Measurements from ENCODE around the gene HEY2.
"Not testable (repeated sequence)": the region's sequence is repeated elsewhere in the genome, so short reads cannot be mapped to it uniquely, and the experiment has no call there.

HEY2 gene

DNA sequence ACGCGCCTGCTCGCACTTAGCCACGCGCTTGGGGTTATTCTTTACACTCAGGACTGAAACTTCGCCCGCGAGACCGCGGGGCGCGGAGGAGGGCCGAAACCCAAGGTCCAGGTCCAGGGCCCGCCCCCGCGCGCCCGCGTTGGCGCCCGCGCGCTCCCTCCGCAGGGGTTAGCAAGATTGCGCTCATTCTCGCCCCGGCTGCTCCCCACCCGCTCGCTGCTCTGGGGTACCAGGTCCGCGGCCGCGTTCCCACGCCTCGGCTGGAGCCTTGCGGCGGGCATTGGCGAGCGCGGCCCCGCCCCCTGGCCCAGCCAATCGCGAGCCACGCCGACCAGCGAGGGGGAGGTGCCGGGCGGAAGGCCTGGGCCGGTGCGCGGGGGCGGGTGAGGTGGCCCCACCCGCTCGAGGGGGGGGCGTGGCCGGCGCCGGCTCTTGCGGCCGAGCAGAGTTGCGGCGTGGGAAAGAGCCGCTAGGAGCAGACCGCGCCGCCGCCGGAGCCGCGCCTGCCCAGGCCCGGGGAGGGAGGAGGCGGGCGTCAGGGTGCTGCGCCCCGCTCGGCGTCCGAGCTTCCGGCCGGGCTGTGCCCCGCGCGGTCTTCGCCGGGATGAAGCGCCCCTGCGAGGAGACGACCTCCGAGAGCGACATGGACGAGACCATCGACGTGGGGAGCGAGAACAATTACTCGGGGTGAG, at the start of gene HEY2:
TSS of gene HEY2 (plus strand) at position 460 of the 692 bp plus-strand sequence. CDS start at position 605, 145 bp downstream.
- DNase-seq = peak; percentile 39 to 46

DNA sequence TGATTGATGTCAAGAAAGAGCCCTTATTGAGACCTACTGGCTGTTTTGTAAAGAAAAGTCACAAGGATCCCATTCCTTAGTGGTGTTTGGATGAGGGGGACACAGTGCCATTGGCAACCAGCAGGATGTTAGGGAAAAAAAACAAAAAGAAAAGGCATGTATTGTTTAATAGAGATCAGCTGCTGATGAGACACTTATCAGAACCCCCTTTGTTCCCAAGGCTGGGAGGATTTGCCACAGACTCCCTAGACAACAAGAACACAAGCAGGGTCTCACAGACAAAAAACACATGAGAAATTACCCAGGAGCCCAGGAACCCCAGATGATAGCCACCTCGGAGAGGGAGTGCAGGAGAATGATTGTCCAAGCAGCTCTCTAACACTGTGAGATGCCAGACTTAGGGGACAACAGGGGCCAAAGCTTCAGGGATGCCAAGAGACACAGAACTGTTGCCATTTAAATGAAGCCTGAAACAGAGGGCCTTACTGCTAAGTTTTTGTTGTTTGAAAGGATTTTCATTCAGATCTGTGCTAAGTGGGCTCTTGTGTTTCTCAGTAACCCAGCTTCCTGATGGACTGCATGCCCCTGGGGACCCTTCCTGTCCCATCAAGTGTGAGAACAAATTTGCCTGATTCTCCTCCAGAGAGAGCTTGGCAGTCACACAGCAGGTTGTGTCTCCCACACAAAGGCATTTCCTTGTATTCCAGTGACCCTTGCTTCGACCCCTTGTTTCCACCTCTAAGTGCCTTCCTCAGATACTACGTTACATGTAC, 48.7 kb upstream of the HEY2 start:
- DNase-seq = no peak

DNA sequence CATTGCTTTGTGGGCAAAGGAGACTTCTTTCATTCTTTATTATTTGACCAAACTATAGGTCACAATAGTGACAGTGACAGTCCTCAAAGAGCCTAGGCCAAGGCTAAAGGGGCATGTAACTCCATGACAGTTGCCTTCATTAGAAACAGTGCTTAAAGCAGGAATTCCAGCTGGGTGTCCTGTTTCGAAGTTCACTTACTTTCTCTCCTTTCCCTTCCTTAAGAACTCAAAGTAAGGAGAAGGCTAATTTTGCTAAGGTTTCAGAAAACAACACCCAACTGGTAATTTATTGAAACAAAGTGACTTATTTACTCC, 48.1 kb upstream of the HEY2 start:
- DNase-seq = no peak

DNA sequence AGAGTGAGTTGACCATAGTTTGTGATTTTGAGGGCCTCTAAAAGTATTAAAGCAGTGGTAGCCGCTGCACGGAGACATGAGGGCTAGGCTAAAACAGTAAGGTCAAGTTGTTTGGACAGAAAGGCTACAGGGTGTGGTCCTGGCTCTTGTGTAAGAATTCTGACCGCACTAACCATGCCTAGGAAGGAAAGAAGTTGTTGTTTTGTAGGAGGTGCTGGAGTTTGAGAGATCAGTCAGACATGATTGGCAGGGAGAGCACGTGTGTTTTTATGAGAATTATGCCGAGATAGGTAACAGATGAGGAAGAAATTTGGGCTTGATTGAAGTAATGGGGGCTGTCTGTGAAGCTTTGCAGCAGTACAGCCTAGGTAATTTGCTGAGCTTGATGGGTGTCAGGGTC, 45.5 kb upstream of the HEY2 start:
- not testable (repeated sequence) for DNase-seq

DNA sequence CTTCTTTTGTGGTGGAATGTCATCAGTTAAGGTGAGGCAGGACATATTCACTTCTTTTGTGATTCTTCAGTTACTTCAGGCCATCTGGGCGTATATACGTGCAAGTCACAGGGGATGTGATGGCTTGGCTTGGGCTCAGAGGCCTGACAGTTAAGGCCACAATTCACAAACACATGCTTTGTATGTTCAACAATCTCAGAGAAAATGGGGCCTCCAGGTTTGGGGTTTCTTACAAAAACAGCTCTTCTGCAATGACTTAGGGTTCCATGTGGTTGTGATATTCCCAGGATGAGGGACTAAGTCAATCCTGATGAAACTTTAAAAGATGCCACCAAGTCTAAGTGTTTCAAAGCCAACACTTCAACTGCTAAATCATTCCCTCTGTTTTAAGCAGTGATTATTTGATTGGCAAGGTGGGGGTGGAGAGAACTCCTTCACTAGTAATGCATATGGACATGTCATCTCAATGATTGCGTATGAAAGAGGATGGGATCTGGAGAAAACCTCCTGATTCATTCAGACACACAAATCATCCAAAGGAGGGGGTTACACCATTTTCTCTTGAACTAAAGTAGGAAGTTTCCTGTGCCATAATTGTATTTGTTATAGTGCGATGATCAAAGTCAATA, 41.7 kb upstream of the HEY2 start:
- no peak for DNase-seq

DNA sequence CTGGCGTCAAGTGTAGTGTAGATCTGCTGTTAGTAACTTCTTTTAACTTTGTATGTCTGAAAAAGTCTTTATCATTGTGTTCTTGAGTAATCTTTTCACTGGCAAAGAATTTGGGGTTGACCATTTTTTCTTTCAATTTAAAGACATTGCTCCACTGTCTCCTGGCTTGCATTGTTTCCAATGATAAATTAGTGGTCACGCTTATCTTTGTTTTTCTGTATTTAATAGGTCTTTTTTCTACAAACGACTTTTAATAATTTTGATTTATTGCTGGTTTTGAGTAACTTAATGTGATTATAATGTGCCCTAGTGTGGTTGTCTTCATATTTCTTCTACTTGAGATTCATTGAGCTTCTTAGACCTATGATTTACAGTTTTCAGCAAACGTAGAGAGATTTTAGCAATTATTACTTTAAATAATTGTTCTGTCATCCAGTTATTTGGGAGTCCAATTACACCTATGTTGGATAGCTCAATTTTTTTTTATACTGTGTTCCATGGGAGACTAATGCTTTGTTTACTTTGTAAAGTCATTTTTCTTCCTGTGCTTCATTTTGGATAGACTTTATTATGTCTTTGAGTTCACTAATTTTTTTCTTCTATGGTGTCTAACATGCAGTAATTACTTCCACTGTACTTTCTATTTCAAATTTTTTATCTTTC, 38.3 kb upstream of the HEY2 start:
- DNase-seq = no peak

DNA sequence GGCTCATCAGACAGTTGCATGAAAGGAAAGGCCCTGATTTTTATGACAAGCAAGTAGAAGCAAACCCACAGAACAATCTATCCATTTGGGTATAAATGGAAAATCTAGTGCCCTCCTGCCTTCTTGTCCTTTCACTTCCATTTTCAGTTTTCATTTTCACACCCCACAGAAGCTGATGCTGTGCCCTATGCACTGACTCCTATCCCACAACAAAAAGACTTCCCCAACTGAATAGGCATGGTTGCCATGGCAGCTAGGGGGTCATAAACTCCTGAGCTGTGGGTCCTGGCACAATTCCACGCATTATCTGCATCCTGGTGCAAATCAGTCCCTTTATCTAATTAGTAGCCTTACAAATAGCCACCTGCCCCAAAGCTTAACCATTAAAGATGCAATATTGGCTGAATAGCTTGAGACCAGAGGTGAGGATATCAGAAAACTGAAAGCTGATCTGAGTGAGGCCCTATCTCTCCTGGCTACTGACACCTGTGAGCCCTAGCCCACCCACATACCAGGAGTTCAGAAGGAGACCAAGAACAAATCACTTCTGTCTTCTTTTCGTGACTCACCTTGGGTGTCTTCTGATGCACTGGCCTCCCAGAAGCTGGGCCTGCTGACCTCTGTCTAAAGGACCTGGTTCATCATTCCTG, 34.9 kb upstream of the HEY2 start:
- no peak for DNase-seq

DNA sequence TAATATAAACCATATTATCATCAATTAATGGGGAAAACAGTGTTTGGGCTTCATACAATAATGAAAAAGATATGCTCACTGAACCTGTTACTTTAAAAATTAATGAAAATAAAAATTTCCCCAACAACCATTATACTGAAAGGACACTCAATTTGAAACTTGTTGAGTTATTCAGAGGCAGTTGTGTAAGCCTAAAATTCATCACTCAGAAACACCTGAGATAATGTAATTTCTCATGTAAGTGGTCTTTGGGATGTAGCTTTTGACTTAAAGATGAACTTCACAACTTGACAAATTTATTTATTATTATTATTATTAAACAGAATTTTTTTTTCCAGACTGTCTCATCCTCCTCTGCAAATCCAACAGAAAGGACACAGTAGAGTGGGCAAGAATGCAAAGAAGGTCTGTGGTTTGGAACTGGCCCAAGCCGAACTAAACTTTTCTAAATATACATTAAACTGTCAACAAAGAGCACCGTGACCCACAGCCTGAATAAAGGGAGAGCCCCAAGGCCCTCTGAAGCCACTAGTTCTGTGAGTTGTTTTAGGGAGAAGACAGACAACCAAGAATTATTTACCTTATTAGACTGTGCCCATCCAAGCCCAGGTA, 32.2 kb upstream of the HEY2 start:
- DNase-seq = no peak

DNA sequence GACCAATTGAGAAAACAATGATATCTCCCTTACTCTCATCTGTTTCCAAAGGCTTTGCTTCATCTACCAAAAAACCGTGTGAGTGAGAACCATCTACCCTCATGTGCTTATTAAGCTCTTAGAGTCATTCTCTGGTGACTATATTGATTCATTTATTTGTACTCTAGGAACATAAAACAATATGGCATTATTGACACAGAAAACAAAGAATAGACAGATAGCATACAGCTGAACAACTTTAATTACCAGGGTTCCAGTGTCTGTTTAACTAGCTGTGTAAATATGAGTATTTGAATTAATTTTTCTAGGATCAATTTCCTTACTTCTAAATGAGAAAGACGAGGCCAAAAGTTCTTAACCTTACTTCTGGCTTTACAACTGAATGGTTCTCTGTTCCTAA, 31.3 kb upstream of the HEY2 start:
- DNase-seq = no peak

DNA sequence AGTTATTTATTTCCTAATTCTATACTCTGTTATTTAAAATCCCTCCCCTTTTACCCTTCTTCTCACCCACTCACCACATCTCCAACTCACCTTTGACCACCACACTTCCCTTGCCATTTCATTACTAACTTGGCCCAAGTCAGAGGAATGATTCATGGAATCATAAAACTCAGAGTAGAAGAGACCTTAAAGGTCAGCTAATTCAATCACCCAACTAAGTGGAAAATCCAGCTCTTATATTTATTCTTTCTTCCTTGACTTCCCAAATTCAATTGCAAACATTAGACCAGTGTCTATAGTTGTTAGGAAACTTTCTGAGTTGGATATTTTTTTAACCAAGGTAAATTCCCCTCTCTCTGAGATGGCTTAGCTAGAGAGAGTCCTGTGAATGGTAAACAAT, 26.5 kb upstream of the HEY2 start:
- DNase-seq = no peak

DNA sequence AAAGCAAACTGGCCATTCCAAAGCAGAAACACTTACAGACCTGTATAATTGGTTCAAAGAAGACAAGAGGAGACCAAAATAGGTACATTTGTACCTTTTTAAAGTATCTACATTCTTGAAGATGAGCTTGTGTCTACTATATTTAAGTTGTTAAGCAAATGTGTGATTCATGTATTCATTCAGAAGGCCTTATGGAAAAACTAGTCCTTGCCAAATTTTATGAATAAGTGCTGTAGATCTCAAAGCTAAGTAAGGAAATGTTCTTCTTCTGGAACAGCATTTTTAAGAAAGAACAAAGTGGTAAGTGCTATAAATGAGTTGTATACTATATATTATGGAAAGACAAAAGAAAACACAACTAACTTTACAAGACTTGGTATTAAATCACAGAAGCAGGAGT, 22.2 kb upstream of the HEY2 start:
- no peak for DNase-seq

DNA sequence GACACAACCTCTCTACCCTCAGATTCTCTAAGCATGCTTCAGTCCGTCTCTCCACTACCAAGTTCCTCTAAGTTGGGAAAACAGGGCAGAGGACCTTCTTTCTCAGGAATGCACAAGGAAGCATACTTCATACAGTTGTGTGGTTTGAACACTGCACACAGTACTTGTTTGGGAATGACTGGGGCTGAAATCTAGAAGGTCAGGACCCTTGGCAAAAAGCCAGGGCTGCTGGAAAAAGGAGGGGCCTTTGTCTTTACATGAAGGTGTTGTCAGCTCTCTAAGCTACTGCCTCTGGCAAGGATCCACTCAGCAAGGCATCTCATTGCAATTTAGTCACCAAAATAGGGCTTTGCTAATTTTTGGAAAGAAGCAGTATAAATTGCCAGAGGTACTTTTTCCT, 20.7 kb upstream of the HEY2 start:
- DNase-seq = no peak

DNA sequence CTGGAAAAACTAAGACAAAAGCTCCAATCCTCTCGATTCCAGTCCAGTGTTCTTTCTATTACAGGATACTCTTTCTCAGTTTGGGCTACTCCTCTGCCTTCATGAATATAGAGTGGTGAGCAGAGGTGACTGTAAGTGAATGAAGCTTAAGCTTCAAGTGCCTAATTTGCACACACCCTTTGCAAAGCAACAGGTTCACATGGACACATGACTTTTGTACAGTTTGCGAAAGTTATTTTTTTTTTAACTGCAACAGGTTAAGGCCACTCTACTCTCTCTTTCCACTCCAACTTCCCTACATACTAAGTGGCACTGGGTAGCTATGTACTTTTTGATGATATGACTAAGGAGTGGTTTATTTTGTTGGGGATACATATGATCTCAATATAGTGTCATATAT, 19.4 kb upstream of the HEY2 start:
- DNase-seq = no peak

DNA sequence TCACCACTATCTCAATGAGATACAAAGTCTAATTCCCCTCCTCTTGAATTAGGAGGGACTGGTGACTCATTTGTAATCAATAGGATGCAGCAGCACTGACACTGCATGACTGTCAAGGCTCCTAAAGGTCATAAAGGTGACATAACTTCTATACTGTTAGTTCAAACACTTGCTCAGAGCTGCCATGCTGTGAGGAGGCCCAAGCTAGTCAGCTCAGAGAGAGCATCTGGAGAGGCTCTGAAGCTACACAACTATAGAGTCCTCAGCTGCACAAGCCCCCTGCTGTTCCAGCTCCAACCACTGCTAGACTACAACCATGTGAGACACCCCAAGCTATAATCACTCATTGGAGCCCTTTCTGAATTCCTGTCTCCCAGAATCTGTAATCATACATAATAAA, 17.0 kb upstream of the HEY2 start:
- DNase-seq = no peak

DNA sequence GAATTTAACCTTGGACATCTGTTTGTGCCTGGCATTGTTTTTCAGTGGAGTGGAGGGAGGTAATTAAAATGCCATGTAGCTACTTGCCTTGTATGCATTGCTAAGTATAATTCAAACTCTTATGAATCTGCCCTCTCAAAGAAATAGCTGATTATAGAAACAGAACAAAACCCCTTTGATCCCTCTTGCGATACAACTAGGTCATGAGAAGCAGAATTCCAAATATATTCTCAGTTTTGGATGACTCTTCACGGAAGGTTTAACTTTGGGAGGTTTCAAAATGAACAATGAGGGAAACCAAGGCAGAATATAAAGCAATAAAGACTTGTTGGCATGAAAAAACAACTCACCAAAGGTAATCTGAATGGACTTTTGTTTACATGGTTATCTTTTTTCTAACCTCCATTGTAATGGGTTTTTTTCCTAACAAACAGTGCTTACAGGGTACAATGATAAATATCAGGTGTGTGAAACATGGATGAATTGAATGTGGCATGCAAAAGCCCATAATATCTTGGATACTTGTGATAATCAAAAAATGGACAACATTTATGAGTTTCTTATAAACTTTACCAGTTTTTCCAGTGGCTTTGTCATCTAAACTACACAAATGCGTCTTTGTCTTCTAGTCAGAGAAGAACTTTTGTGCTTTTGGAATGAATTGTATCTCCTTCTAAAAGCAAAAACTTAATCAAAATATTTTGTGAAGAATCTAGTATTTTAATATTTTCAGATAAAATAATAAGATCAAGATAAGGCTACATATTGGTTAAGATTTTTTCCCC, 15.7 kb upstream of the HEY2 start:
- no peak for DNase-seq

DNA sequence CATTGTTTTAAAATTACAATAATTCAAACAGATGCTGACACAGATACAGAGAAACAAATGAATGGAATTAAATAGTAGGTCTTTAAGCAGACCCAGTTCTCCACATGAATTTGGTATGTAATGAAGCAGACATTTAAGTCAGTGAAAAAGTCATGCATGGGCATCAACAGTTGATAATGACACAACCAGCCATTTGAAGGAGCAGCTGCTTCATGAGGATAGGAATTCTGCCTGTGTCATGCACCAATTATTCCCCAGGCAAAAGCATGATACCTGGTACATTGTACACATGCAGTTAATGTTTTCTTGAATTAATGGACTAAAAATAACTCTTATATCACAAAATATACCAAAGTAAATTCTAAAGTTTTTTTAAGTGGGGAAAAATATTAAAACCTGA, 11.2 kb upstream of the HEY2 start:
- DNase-seq = no peak

DNA sequence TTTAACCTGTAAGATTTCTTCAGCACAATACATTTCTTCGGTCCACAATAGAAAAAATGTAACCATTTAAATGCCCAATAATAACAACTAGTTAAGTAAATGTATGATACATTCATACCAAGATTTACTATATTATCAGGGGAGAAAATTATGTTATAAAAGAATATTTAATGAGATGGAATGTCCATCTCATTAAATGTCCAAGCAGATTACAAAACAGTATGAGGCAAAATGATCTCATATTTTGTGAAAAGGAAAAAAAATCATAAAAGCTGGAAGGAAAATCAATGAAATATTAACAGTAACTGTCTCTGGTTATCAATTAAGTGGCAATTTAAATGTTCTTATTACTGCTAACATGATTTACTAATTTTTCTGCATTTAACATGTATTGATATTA, 10.1 kb upstream of the HEY2 start:
- DNase-seq = no peak

DNA sequence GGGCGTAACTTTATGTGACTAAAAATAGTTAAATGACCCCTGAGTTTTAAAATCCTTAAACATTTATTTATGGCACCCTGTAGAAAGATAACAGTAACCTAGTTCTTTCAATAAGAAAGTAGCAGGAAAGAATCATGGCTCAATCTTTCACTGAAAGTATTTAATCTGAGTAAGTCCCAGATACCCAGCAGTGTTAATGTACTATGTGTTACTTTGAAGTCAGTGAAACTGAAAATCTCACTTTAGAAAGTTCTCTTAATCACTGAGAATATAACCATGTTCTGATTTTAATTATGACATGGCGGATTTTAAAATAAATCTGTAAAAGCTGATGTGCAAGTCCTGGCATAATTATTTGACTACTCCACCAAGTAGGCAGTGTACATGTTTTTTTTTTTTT, 8.1 kb upstream of the HEY2 start:
- DNase-seq = no peak

DNA sequence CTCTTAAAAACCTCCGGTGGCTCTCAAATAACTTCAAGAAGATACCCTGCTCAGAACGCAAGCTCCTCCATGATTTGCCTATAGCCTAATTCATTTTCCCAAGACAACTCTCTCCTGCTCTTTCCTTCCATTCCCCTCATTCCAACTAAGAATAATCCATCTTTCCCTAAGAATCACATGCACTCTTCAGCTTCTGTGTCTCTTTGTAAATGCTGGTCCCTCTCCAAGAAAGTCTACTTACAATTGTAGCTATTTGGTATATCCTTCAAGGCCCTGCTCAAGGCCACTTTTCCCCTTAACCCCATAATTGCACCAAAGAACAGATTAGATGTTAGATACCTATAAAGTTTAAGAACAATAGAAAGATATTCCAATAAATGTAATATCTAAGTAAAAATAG, 7.4 kb upstream of the HEY2 start:
- DNase-seq = no peak

DNA sequence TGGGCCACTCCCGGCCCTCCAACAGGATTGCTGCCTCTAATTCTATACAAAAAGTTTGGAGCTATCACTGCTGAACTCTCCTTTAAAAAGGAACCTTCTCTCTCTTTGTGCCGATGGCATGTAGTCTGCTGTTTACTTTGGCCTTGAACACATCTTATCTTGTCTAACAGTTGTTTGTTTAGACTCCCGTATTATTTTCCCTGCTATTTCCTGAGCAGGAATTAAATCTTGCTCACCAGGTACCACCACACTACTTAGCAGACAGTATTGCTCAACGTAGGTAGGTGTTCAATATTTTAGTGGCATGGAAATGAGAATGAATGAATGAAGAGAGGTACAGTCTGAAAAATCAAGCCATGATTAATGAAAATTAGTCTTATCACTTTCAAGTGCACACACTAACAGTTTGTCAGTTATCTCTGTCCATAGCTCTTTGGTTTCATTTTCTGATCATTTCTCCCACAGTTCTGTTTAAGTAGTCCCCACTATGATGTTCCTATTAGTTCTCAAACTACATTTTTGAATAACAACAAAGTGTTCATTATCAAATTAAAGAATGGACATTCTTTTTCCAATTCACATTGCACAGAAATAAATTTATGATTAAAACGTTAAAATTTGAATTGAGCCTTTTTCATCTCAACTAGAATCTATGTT, 6.8 kb upstream of the HEY2 start:
- no peak for DNase-seq

DNA sequence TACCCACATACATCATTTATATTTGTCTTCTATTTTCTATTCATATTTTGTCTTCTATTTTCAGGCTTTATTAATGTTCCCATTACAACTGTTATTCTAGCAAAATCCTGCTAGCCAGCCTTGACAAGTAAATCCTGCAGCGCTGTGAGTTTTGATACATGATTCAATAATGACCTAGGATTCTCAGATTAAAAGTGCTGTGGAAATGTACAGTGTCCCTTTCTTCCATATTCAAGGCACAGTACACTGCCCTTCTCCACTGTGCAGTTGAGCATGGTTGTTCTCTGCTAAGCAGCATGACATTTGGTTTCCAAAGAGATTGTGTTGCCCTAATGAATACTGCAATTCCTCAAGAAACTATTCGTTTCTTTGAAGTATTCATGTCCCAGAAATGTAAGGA, 5.8 kb upstream of the HEY2 start:
- no peak for DNase-seq
